KBM-7 (cell line): ENCODE measurements around the gene MARCHF9.
"Not testable (repeated sequence)": the region's sequence is repeated elsewhere in the genome, so short reads cannot be mapped to it uniquely, and the experiment has no call there.

Source experiments
- DNase-seq: peaks from one replicate; pipeline ENCODE4 v3.0.0-alpha.2; 2015
- in situ Hi-C: fragments of 300-500 bp; cut with MboI; formaldehyde crosslinking; loops from 2 replicates; pipeline ENCODE4 v1.14.3; 2020; ENCODE audit warnings: low sequenced_read_pairs, low pct_unique_long_range_greater_than_20kb, mixed read lengths

Gene MARCHF9, protein sequence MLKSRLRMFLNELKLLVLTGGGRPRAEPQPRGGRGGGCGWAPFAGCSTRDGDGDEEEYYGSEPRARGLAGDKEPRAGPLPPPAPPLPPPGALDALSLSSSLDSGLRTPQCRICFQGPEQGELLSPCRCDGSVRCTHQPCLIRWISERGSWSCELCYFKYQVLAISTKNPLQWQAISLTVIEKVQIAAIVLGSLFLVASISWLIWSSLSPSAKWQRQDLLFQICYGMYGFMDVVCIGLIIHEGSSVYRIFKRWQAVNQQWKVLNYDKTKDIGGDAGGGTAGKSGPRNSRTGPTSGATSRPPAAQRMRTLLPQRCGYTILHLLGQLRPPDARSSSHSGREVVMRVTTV

DNA sequence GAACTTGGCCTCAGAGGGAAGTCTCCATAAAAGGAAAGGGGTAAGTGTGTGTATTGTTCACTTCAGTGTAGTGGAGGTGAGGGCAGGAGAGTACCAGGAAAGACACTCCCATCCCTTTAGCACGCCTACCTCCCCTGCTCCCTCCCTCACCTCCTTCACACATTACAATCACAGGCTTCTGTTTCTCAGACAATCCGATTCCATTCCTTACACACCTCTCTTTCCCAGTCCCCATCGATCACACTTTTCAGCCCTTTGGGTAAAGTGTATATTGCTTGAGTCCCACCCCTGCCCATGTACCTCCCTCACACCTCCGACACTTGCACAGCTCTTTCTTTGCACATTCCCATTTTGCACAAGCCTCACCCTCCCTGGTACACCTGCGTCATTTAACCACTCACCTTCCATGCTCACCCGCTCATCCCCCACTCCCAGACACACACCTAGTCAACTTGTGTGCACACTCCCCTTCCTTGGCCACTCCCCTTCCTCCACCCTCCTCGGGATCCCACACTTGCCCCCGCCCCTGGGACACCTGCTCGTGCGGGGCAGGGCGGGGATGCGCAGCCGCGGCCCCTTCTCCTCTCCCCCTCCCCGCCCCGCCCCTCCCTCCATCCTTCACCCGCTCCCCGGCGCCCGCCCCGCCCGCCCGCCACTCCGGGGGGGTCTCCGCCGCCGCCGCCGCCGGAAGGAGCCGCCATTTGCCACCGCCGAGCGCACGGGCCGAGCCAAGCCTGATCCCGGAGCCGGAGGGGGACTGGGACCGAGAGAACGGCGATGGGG lies at the start of gene MARCHF9:
Gene MARCHF9, plus strand, starts transcription at position 693 of the 783 bp plus-strand sequence. CDS start 426 bp downstream, outside the sequence.
- in situ Hi-C loops: no loop called here
- peak; percentile 53 for DNase-seq

DNA sequence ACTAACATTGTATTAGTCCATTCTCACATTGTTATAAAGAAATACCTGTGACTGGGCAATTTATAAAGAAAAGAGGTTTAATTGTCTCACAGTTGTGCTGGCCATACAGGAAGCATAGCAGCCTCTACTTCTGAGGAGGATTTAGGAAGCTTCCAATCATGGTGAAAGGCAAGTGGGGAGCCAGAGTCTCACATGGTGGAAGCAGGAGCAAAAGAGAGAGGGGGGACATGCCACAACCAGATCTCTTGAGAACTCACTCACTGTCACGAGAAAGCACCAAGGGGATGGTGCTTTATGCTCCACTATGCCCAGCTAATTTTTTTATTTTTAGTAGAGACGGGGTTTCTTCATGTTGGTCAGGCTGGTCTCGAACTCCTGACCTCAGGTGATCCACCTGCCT lies 47.7 kb upstream of the MARCHF9 start:
- in situ Hi-C loops: no loop called here
- DNase-seq: no peak

DNA sequence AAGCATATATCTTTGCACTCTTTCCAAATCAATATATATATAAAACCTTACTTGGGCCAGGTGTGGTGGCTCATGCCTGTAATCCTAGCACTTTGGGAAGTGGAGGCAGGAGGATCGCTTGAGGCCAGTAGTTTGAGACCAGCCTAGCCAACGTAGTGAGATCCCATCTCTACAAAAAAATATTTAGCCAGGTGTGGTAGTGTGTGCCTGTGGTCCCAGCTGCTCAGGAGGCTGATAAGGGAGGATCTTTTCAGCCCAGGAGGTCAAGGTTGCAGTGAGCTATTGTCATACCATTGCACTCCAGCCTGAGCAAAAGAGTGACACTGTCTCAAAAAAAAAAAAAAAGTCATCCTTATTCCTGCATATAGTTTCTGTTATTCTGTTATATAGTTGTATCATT lies 46.6 kb upstream of the MARCHF9 start:
- in situ Hi-C loops: no loop called here
- DNase-seq: no peak

DNA sequence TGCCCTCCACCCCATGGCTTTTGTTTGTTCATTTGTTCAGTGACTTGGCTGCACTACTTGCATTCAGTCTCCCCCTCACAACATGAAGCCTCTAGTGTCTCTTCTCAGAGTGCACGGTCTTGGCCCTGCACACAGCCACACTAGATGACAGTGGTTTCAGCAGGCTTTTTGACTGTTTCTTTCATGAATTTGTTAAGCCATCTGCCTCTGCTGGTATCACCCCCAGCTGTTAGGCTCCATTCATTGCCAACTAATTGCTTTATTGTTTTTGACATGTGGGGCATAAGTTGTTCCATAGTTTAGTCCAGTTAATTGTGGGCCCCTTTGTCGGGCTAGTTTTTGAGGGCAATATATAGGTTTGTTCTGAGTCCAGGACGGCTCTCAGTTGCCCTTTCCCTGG lies 42.2 kb upstream of the MARCHF9 start:
- DNase-seq: no peak
- in situ Hi-C loops: no loop called here

DNA sequence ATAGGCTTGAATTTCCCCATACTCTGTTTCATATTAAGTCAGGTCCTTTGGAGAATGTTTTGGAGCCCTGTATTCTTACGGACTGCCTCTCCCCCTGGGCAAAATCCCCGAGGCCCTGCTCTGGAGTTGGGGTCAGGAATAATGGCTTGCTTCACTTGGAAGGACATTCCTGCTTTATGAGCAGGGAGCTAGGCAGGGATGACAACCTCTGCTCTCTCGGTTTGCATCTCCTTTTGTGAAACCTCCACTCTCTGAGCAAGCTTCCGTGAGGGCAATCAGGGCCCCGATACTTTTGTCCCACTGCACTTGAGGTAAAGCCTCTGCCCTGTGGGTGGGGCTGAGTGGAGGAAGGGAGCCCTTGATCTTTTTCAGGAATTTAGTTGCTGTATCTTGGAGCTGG lies 41.7 kb upstream of the MARCHF9 start:
- in situ Hi-C loops: no loop called here
- no peak for DNase-seq

DNA sequence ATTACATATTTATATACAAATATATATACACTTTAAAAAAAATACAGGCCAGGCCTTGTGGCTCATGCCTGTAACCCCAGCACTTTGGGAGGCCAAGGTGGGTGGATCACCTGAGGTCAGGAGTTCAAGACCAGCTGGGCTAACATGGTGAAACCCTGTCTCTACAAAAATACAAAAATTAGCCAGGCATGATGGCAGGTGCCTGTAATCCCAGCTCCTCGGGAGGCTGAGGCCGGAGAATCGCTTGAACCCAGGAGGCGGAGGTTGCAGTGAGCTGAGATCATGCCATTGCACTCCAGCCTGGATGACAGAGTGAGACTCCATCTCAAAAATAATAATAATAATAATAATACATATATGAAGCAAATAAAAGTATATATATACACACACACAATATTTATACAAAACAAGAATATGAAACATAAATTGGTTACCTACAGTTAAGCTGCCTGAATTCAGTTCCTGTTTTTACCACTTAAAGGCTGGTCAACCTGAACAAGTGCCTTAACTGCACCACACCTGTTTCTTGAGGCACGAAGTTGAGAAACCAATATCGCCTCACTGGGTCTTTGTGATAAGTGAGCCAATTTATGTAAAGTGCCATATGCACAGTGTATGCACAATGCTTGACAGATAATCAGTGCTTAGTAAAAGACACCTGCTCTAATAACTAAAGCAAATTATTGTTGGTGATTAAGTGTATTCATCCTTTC lies 39.7 kb upstream of the MARCHF9 start:
- in situ Hi-C loops, DNase-seq: not testable (repeated sequence)

DNA sequence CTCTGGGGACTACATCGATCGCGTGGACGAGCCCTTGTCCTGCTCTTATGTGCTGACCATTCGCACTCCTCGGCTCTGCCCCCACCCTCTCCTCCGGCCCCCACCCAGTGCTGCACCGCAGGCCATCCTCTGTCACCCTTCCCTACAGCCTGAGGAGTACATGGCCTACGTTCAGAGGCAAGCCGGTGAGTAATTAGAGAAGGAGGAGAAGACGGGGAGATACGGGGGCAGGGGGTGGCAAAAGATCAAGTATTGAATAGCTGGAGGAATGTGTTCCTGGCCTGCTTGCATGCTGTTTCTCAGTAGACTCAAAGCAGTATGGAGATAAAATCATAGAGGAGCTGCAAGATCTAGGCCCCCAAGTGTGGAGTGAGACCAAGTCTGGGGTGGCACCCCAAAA lies 39.1 kb upstream of the MARCHF9 start:
- DNase-seq: no peak
- in situ Hi-C loops: no loop called here

DNA sequence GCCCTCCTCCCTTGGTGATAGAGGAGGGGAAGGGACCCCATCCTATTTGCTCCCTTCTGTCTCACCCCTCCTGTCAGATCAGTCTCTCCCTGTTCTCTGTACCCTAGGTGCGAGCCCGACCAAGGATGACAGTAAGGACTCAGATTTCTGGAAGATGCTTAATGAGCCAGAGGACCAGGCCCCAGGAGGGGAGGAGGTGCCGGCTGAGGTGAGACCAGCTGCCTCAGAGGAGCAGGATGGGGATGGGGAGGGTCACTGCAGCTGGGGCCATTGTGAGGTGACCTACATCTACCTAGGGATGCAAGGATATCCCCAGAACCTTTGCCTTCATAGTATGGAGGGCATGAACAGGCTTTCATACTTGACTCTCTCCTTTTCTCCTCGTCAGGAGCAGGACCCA lies 38.6 kb upstream of the MARCHF9 start:
- in situ Hi-C loops: no loop called here

DNA sequence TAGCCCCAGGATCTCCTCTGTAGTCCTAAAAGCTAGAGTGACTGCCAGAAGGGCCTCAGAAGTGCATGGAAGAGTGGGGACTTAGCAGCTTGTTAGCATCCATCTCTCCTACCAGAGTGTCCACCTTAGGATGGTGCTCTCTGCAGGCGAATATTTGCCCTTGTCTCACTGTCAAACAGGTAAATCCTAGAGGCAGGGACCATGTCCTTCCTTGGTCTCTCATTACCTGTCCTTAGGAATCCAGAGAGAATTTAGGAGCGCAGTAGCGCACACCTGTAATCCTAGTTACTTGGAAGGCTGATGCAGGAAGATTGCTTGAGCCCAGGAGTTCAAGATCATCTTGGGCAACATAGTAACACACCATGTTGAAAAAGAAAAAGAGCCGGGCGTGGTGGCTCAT lies 37.8 kb upstream of the MARCHF9 start:
- DNase-seq: no peak
- in situ Hi-C loops: no loop called here

More for the DNA sequence above, 38.6 kb upstream of the MARCHF9 start:
- no peak for DNase-seq

DNA sequence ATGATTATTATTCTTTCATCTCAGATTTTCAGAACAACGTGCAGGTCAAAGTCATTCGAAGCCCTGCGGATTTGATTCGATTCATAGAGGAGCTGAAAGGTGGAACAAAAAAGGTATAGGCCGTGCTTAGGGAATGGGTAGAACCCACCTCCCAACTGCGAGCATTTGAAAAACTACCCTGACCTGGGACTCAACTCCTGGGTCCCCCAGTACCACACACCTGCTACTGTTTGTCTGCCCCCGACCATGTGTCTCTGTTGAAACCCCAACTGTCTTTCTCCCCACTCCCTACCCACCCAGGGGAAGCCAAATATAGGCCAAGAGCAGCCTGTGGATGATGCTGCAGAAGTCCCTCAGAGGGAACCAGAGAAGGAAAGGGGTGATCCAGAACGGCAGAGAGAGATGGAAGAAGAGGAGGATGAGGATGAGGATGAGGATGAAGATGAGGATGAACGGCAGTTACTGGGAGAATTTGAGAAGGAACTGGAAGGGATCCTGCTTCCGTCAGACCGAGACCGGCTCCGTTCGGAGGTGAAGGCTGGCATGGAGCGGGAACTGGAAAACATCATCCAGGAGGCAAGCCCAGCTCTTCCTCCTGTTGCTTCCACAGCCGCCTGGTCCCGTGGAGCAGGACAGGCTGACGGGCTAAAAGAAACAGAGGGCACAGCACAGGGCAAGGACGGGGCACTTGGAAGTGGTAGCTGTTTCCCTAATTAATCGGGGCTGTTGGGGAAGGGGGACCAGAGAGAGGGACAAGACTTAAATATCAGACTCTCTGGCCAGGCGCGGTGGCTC lies 36.9 kb upstream of the MARCHF9 start:
- in situ Hi-C loops: no loop called here
- no peak for DNase-seq

DNA sequence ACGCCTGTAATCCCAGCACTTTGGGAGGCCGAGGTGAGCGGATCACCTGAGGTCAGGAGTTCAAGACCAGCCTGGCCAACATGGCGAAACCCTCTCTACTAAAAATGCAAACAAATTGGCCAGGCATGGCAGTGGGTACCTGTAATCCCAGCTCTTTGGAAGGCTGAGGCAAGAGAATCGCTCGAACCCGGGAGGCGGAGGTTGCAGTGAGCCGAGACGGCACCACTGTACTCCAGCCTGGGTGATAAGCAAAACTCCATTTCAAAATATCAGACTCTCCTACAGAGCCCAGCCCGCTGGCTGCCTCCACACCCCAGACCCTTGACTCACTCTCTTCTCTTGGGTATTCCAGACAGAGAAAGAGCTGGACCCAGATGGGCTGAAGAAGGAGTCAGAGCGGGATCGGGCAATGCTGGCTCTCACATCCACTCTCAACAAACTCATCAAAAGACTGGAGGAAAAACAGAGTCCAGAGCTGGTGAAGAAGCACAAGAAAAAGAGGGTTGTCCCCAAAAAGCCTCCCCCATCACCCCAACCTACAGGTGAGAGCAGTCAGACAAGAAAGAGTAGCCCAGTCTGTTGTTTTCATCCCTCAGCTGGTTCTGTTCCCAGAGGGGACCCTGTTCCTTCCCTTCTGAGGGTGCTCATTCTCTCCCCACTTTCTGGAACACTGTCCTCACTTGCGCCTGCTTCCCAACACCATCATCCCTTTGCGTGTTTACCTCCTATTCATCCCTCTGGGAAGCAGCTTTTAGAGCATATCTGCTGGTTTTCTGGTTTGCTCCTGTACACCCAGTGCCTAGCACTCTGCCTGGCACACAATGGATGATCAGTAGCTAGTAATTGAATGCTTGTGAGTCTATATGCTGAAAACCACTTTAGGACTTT lies 36.0 kb upstream of the MARCHF9 start:
- in situ Hi-C loops: no loop called here
- no peak for DNase-seq

DNA sequence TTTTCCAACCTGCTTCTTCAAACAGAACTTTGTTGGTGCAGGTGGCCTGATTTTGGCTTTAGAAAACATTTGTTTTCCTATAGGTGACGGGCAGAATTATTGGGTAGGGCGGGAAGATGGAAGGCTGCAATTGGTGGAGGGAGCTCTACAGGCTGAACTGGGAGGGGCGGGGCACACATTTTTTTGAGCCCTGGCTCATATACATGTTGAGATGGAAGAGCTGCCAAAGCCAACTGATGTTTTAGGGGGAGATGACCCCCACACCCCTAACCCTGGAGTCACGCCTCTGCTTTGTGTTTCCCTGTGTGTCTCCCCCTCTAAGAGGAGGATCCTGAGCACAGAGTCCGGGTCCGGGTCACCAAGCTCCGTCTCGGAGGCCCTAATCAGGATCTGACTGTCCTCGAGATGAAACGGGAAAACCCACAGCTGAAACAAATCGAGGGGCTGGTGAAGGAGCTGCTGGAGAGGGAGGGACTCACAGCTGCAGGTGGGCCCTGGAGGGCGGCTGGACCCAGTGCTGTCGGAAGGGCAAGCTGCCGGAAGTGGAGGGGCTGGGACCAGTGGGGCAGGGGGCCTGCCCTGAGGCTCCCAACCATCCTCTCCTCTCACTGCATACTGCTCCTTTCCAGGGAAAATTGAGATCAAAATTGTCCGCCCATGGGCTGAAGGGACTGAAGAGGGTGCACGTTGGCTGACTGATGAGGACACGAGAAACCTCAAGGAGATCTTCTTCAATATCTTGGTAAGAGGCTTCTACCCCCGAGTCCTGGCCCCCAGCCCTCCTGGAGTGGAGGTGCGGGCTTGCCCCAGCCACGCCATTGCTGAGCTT lies 34.9 kb upstream of the MARCHF9 start:
- no peak for DNase-seq
- in situ Hi-C loops: no loop called here

DNA sequence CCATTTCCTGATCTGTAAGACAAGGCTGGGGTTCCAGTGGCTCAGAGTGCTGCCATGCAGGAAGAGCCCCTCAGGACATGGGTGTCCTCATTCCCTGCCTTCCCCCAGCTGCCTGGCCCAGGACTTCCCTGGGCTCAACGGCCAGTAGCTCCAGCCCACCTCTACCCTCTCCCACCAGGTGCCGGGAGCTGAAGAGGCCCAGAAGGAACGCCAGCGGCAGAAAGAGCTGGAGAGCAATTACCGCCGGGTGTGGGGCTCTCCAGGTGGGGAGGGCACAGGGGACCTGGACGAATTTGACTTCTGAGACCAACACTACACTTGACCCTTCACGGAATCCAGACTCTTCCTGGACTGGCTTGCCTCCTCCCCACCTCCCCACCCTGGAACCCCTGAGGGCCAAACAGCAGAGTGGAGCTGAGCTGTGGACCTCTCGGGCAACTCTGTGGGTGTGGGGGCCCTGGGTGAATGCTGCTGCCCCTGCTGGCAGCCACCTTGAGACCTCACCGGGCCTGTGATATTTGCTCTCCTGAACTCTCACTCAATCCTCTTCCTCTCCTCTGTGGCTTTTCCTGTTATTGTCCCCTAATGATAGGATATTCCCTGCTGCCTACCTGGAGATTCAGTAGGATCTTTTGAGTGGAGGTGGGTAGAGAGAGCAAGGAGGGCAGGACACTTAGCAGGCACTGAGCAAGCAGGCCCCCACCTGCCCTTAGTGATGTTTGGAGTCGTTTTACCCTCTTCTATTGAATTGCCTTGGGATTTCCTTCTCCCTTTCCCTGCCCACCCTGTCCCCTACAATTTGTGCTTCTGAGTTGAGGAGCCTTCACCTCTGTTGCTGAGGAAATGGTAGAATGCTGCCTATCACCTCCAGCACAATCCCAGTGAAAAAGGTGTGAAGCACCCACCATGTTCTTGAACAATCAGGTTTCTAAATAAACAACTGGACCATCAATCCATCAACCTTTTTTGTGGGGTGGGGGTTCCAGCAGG lies 34.0 kb upstream of the MARCHF9 start:
- in situ Hi-C loops: no loop called here
- DNase-seq: no peak

DNA sequence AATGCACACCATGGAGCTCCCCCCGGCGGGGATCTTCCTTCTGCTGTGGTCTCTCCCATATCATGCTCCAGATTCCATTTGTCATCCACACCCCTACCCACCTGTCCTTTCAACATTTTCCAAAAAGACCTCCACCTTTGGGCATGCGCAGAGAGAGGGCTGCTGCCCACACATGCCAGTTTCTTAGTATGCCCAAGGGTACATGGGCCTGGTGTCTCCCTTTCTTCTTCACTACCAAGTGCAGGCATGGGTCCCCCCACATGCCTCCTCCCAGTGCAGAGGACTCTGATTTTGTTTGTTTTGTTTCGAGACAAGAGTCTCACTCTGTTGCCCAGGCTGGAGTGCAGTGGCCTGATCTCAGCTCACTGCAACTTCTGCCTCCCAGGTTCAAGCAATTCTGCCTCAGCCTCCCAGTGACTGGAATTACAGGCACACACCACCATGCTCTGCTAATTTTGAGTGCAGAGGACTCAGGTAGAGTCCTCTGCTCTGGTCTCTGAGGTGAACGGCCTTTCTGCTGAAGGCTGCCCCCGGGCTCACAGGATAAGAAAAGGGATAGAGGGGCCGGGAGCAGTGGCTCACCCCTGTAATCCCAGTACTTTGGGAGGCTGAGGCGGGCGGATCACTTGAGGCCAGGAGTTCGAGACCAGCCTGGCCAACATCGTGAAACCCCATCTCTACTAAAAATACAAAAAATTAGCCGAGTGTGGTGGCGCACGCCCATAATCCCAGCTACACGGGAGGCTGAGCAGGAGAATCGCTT lies 32.9 kb upstream of the MARCHF9 start:
- DNase-seq, in situ Hi-C loops: not testable (repeated sequence)

DNA sequence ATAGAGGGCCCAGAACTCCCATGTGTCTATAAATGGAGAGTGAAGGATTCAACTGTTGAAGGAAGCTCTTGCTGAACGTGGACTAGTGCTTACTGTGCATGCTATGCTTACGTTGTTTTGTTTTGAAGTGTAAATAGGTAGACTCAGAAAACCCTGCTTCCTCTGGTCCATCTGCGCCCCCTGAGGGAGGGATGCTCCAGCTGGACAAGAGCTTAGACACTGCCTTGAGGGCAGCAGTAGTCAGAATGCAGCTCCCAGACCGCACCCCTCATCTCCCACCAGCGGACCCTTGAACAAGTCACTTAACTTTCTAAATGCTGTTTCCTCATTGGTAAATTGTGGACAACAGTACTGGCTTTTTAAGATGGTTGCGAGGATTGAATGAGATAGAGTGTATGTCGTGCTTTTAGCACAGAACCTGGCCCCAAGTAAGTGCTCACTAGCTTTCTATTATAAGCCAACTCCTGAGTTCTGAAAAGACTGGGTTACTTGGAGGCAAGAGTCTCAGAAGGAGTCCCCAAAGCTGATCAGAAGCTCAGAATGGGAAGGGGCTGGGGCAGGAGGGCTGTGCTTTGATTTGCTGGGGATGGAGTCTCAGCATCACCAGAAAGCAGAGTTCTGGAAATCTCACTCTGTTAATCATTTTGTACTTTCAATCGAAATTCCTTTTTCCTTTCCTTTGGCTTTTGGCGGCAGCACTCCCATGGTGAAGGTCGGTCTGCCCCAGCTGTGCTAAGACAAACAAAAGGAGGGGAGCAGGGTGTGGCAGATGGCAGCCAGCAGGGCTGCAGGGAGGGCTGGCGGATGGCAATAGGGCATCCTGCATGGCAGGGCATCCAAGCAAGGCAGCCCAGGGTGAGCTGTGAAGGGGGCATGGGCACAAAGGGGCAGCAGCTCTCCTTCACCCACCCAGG lies 31.9 kb upstream of the MARCHF9 start:
- in situ Hi-C loops: no loop called here
- DNase-seq: no peak
